ENCODE results near the gene CACNA2D3. TPM values are rescaled to one million over a fixed set of nuclear protein-coding genes. Genes with fewer than 3 reads are reported as not detected.

CACNA2D3 gene
- polyA plus RNA-seq, 1 donor: 1.9 TPM

- no peak for DNase-seq (ENCODE audit: low read depth)
Observed at GRCh38 chr3:54797111-54797510, 674.8 kb downstream of the CACNA2D3 start.

- no peak for DNase-seq (ENCODE audit: low read depth)
Observed at GRCh38 chr3:54800478-54800877, 678.1 kb downstream of the CACNA2D3 start.

GRCh38 chr3:54801977-54802376 lies 679.6 kb downstream of the CACNA2D3 start:
- DNase-seq (ENCODE audit: low read depth): no peak

- no peak for DNase-seq (ENCODE audit: low read depth)
Observed at GRCh38 chr3:54810401-54810800, 688.0 kb downstream of the CACNA2D3 start.

GRCh38 chr3:54814224-54814623 lies 691.9 kb downstream of the CACNA2D3 start:
- DNase-seq (ENCODE audit: low read depth): no peak

- no peak for DNase-seq (ENCODE audit: low read depth)
Observed at GRCh38 chr3:54817628-54818027, 695.3 kb downstream of the CACNA2D3 start.

- DNase-seq (ENCODE audit: low read depth): no peak
Observed at GRCh38 chr3:54818486-54818885, 696.1 kb downstream of the CACNA2D3 start.

- no peak for DNase-seq (ENCODE audit: low read depth)
Observed at GRCh38 chr3:54818942-54819341, 696.6 kb downstream of the CACNA2D3 start.

- no peak for DNase-seq (ENCODE audit: low read depth)
Observed at GRCh38 chr3:54819946-54820345, 697.6 kb downstream of the CACNA2D3 start.

GRCh38 chr3:54822206-54822605 lies 699.9 kb downstream of the CACNA2D3 start:
- DNase-seq (ENCODE audit: low read depth): no peak

- DNase-seq (ENCODE audit: low read depth): no peak
Observed at GRCh38 chr3:54826251-54826691, 703.9 kb downstream of the CACNA2D3 start.

- no peak for DNase-seq (ENCODE audit: low read depth)
Observed at GRCh38 chr3:54827056-54827687, 704.8 kb downstream of the CACNA2D3 start.

GRCh38 chr3:54827776-54828175 lies 705.4 kb downstream of the CACNA2D3 start:
- DNase-seq (ENCODE audit: low read depth): no peak

- no peak for DNase-seq (ENCODE audit: low read depth)
Observed at GRCh38 chr3:54830658-54831057, 708.3 kb downstream of the CACNA2D3 start.

GRCh38 chr3:54831112-54831511 lies 708.8 kb downstream of the CACNA2D3 start:
- no peak for DNase-seq (ENCODE audit: low read depth)

- DNase-seq (ENCODE audit: low read depth): no peak
Observed at GRCh38 chr3:54832876-54833275, 710.5 kb downstream of the CACNA2D3 start.

- DNase-seq (ENCODE audit: low read depth): no peak
Observed at GRCh38 chr3:54835701-54836100, 713.3 kb downstream of the CACNA2D3 start.

GRCh38 chr3:54836871-54837270 lies 714.5 kb downstream of the CACNA2D3 start:
- no peak for DNase-seq (ENCODE audit: low read depth)

GRCh38 chr3:54837964-54838363 lies 715.6 kb downstream of the CACNA2D3 start:
- no peak for DNase-seq (ENCODE audit: low read depth)

GRCh38 chr3:54841471-54841870 lies 719.1 kb downstream of the CACNA2D3 start:
- DNase-seq (ENCODE audit: low read depth): no peak

GRCh38 chr3:54843352-54843751 lies 721.0 kb downstream of the CACNA2D3 start:
- DNase-seq (ENCODE audit: low read depth): no peak

- no peak for DNase-seq (ENCODE audit: low read depth)
Observed at GRCh38 chr3:54844211-54844610, 721.9 kb downstream of the CACNA2D3 start.

GRCh38 chr3:54845011-54845410 lies 722.7 kb downstream of the CACNA2D3 start:
- no peak for DNase-seq (ENCODE audit: low read depth)

- DNase-seq (ENCODE audit: low read depth): no peak
Observed at GRCh38 chr3:54845551-54845950, 723.2 kb downstream of the CACNA2D3 start.

Measured in forelimb muscle (tissue), 1 donor.